HG02981 (cell line): ENCODE results near the gene SIRT3.
"Not testable (repeated sequence)": the region's sequence is repeated elsewhere in the genome, so short reads cannot be mapped to it uniquely, and the experiment has no call there.

Source experiments
- ATAC-seq: cut with Tn5 transposase; IDR thresholded peaks from one replicate; pipeline ENCODE4 v1.9.1; 2021; ENCODE audit warnings: mild to moderate bottlenecking, moderate library complexity; ENCODE audit not compliant: unreplicated experiment

SIRT3 gene

DNA sequence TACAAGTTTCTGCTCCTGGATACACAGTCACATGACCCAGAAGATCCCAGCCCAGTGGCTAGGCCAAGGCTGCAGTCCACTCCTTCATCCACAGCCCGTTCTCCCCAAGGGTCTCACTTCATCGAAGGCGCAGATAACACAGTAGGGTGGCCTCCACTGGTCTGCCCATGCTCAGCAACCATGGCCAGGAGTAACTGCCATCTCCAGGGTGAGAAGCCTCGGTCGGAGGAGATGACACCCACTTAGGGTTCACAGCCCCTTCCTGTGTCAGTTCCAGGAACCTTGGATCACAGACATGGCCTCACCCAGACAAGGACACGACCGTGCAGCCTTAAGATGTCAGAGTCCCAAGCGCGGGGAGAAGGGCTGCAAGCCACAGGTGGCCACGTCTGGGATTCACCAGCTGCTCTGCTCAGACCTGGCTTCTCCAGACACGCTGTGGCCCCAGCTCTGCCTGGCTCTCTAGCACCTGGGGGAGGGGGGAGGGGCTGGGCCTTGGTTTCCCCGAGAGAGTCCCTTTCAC lies 31.5 kb downstream of the SIRT3 start:
- no peak for ATAC-seq

DNA sequence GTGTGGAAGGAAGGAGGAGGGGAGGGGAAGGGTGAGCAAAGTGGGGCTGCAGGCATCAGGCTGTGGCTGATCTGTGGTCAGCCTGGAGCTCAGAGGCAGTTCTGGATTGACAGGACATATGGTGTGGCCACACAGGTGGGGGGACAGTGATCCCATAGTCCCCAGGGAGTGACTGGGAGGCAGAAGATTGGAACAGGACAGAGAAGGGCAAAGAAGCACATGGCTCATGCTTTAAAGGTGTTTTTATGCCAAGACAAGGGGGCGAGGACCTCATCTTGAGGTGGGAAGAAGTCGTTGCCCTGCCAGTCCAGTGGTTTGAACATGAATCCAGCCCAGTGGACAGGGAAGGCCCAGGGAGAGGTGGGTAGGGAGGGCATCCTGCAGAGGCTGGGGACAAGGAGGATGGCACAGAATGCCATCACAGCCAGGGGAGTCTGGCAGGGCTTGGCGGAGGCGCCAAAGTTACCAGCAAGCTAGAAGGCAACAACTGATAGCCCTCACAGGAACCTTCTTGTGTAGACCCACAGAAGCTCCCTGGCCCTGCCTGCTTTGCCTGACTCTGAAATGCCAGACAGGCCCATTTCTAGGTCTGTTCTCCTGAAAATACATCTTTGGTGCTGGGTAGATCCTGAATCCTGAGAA lies 32.1 kb downstream of the SIRT3 start:
- no peak for ATAC-seq

GRCh38 chr11:203056-203944 lies 32.8 kb downstream of the SIRT3 start:
- no peak for ATAC-seq

- no peak for ATAC-seq
These were observed 33.7 kb downstream of the SIRT3 start for GRCh38 chr11:202490-202889.

- ATAC-seq, result no peak
These were observed 34.2 kb downstream of the SIRT3 start for GRCh38 chr11:201966-202365.

GRCh38 chr11:200224-201003 lies 35.7 kb downstream of the SIRT3 start:
- ATAC-seq, result no peak

DNA sequence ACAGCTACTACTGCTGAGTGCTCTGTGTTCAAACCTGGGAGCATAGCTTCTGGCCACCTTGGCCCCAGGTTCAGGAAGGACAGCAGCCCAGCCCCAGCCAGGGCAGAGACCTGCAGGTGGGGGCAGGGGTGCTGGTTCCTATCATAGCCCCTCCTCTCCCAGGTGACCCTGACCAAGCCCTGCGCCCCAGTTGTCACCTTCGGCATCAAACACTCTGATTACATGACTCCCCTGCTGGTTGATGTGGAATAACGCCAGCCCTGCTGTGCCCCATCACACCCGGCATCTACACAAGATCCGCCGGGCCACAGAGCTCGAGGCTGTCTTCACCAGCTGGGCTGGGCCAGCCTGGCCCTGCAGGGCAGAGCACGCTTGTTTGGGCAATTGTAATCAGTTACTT lies 36.4 kb downstream of the SIRT3 start:
- ATAC-seq, result no peak

GRCh38 chr11:199004-199581 lies 37.0 kb downstream of the SIRT3 start:
- ATAC-seq, result no peak

DNA sequence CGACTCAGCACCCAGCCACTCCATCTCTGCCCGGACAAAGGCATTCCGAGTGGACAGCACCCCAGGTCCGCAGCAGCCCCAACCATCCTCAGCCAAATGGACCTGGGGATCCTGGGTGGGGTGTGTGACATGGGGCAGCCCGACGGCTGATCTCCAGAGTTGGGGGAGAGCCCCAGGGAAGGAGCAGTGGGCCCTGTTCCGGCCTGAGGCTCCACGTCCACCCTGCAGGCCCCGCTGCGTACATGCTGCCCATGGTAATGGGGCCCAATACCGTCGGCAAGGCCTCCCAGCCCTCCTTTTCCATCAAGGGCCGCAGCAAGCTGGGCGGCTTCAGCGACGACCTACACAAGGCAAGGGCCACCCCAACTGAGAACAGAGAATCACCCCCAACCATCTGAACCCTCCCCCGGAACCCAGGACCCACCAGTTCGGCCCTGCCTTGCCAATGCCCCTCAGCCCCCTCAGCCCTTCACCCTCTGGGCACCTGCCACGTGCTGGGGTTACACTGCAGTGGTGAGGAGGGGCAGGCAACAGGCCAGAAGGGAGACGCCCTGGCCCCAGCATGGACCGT lies 37.8 kb downstream of the SIRT3 start:
- no peak for ATAC-seq

DNA sequence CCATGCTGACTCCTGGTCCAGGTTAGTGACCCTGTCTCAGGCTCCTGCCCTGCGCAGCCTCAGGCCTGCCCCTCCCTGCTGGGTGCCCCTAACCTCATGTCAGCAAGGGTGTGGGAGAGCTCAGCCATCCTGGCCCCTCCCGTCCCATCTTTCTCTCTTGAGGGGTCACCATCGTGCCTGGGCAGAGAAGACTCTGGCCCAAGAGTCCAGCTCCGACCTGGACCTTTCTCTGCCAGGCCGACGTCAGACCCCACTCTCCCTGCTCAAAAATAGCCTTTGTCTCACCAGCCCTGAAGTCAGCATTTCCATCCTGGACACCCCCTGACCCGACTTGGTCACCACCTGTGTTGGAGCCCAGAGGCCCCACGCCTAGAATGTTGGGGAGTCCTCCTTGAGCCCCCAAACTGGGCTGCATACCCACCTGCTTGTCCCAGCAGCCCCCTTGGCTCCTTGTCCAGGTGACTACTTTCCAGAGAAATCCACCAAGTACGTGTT lies 38.4 kb downstream of the SIRT3 start:
- ATAC-seq, result no peak

GRCh38 chr11:196786-197731 lies 39.1 kb downstream of the SIRT3 start:
- ATAC-seq, result no peak

GRCh38 chr11:193481-193880 lies 42.7 kb downstream of the SIRT3 start:
- ATAC-seq, result not testable (repeated sequence)

DNA sequence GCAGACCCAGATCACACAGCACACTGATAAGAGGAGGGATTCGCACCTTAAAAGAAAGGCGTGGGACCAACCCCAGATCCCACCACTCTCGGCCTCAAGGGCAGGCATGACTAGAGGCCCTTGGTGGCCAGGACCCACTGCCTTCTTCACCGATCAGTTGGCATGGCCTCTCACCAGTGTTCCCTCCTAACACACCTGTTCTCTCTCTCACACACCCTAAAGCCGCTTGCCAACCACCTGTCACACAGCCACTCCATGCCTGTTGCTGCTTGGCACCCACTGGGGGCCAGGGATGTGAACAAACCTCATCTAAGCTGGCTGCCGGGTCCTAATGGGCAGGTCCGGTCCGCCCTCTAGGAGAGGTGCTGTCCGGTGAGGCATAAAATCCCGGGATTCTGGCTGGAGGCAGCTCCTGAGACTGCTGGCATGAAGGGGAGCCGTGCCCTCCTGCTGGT lies 43.4 kb downstream of the SIRT3 start, which contains the start of gene SCGB1C1:
Gene SCGB1C1 (plus strand): TSS at position 405 of the 455 bp plus-strand sequence. CDS start 22 bp downstream, at position 427.
- ATAC-seq, result not testable (repeated sequence)

DNA sequence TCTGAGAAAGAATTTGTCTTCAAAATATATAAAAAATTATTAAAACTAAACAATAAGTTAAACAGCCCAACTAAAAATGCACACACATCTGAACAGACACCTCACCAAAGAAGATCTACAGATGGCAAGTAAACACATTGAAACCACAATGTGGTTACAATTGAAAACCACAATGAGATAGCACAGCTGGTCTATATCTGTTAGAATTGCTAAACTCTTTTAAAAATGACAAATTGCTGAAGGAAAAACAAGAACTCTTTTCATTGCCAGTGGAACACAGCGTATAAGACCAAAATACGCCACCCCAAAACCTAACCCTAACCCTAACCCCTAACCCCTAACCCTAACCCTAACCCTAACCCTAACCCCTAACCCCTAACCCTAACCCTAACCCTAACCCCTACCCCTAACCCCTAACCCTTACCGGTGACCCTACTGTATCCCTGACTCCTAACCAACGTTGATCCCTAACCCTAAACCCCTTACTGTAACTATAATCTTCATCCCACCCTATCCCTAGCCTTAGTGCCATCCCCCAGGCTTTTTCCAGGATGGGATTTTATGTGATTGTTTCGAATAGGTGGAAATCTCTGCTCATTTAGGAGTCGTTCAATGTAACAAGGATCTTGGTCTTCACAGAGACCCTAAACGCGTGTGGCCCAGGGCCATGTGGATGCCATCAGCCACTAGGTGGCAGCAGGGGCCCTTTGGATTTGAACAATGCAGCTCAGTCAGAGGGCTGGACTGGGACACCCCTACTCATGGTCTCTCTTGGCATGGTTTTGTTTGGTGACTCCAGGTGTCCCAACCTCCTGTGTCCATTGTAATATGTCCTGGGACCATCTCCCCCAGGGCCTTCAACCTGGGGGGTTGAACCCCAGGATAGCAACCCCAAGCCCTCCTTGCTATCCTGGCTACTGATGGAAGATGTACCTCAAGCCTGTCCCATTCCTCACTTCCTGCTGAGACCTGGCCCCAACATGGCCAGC lies 44.4 kb downstream of the SIRT3 start:
- not testable (repeated sequence) for ATAC-seq

DNA sequence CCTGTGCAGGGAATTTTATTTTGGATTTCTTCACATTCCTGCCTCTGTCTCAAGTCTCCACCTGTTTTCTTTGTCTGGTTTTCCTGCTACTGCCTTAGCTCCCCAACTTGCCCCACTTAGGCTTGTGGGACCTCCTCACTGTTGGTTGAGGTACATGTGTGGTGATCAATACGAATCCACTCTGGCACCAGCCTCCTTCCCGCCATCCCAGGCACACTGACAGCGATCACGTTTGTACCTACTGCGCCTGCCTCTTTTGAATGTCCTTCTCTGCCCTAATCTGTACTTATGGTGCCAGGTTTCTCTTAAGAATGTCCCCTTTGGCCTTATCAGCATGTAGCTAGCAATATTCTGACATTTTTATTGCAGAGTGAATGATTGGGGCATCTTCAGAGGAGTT lies 45.6 kb downstream of the SIRT3 start:
- ATAC-seq, result not testable (repeated sequence)

- ATAC-seq, result peak; percentile 78
These were observed 46.3 kb downstream of the SIRT3 start for GRCh38 chr11:189843-190311.

- not testable (repeated sequence) for ATAC-seq
These were observed 46.9 kb downstream of the SIRT3 start for GRCh38 chr11:189200-189783.
